HEK293 (cell line): Measurements from ENCODE around the gene VAMP8.
A peak's percentile ranks its signal among the peaks of the same experiment; 100 is the strongest.

Experiments
- GLI4 ChIP-seq: fragments of 450-650 bp; formaldehyde crosslinking; IDR thresholded peaks from 2 replicates; pipeline ENCODE4 v1.5.1; 2016; ENCODE audit warnings: missing biosample characterization, missing genetic modification characterization
- GLIS1 ChIP-seq: fragments of 450-650 bp; formaldehyde crosslinking; IDR thresholded peaks from 2 replicates; pipeline ENCODE4 v1.5.1; 2016; ENCODE audit warnings: missing biosample characterization, missing genetic modification characterization
- GLIS2 ChIP-seq: fragments of 450-650 bp; formaldehyde crosslinking; IDR thresholded peaks from 2 replicates; pipeline ENCODE4 v1.5.1; 2016; ENCODE audit warnings: missing biosample characterization, missing genetic modification characterization
- HOXA7 ChIP-seq: sonication (generic); formaldehyde crosslinking; IDR thresholded peaks from 2 replicates; pipeline ENCODE4 v1.8.1; 2022; ENCODE audit warnings: missing genetic modification reagents, borderline replicate concordance
- IKZF3 ChIP-seq: fragments of 450-650 bp; IDR thresholded peaks from 2 replicates; pipeline ENCODE4 v1.5.0; 2018; ENCODE audit warnings: missing biosample characterization, mild to moderate bottlenecking, missing genetic modification characterization, moderate library complexity
- KLF16 ChIP-seq: fragments of 450-650 bp; formaldehyde crosslinking; IDR thresholded peaks from 2 replicates; pipeline ENCODE4 v1.5.1; 2017; ENCODE audit warnings: missing biosample characterization, missing genetic modification characterization
- SP7 ChIP-seq: fragments of 450-650 bp; formaldehyde crosslinking; IDR thresholded peaks from 2 replicates; pipeline ENCODE4 v1.5.1; 2016; ENCODE audit warnings: missing biosample characterization, missing genetic modification characterization
- ZNF132 ChIP-seq: fragments of 450-650 bp; formaldehyde crosslinking; IDR thresholded peaks from 2 replicates; pipeline ENCODE4 v1.5.1; 2017; ENCODE audit warnings: missing biosample characterization, missing genetic modification characterization, borderline replicate concordance
- ZNF157 ChIP-seq: fragments of 450-650 bp; formaldehyde crosslinking; IDR thresholded peaks from 2 replicates; pipeline ENCODE4 v1.5.1; 2016; ENCODE audit warnings: missing biosample characterization, missing genetic modification characterization
- ZNF184 ChIP-seq: fragments of 450-650 bp; IDR thresholded peaks from 2 replicates; pipeline ENCODE4 v1.5.1; 2018; ENCODE audit warnings: missing biosample characterization, mild to moderate bottlenecking, missing genetic modification characterization
- ZNF223 ChIP-seq: fragments of 450-650 bp; formaldehyde crosslinking; IDR thresholded peaks from 2 replicates; pipeline ENCODE4 v1.5.1; 2016; ENCODE audit warnings: missing biosample characterization, missing genetic modification characterization
- ZNF366 ChIP-seq: fragments of 450-650 bp; formaldehyde crosslinking; conservative IDR thresholded peaks from 2 replicates; pipeline ENCODE4 v1.5.1; 2016; ENCODE audit warnings: missing biosample characterization, missing genetic modification characterization
- ZNF501 ChIP-seq: fragments of 450-650 bp; formaldehyde crosslinking; IDR thresholded peaks from 2 replicates; pipeline ENCODE4 v1.5.1; 2016; ENCODE audit warnings: missing biosample characterization, missing genetic modification characterization
- ZNF530 ChIP-seq: fragments of 450-650 bp; formaldehyde crosslinking; IDR thresholded peaks from 2 replicates; pipeline ENCODE4 v1.5.1; 2016; ENCODE audit warnings: low read depth, missing biosample characterization, missing genetic modification characterization
- ZNF548 ChIP-seq: fragments of 450-650 bp; formaldehyde crosslinking; IDR thresholded peaks from 2 replicates; pipeline ENCODE4 v1.5.1; 2016; ENCODE audit warnings: missing biosample characterization, missing genetic modification characterization
- ZNF571 ChIP-seq: fragments of 450-650 bp; formaldehyde crosslinking; IDR thresholded peaks from 2 replicates; pipeline ENCODE4 v1.5.0; 2017; ENCODE audit warnings: missing biosample characterization, missing genetic modification characterization
- ZNF707 ChIP-seq: fragments of 450-650 bp; formaldehyde crosslinking; IDR thresholded peaks from 2 replicates; pipeline ENCODE4 v1.5.1; 2016; ENCODE audit warnings: missing biosample characterization, missing genetic modification characterization
- TF ChIP-seq, protein P1 (sequence below): fragments of 450-650 bp; formaldehyde crosslinking; IDR thresholded peaks from 2 replicates; pipeline ENCODE4 v1.5.1; 2016; ENCODE audit warnings: missing biosample characterization, missing genetic modification characterization
- TF ChIP-seq, protein P2 (sequence below): fragments of 450-650 bp; formaldehyde crosslinking; IDR thresholded peaks from 2 replicates; pipeline ENCODE4 v1.5.1; 2016; ENCODE audit warnings: missing biosample characterization, missing genetic modification characterization
- TF ChIP-seq, protein P3 (sequence below): fragments of 450-650 bp; formaldehyde crosslinking; IDR thresholded peaks from 2 replicates; pipeline ENCODE4 v1.5.1; 2016; ENCODE audit warnings: missing biosample characterization, missing genetic modification characterization
- TF ChIP-seq, protein P4 (sequence below): fragments of 450-650 bp; formaldehyde crosslinking; IDR thresholded peaks from 2 replicates; pipeline ENCODE4 v1.5.1; 2017; ENCODE audit warnings: missing biosample characterization, missing genetic modification characterization
- TF ChIP-seq, protein P5 (sequence below): sonication (generic); formaldehyde crosslinking; IDR thresholded peaks from 2 replicates; pipeline ENCODE4 v1.8.1; 2022; ENCODE audit warnings: mild to moderate bottlenecking, moderate library complexity, missing genetic modification reagents
- TF ChIP-seq, protein P6 (sequence below): fragments of 450-650 bp; formaldehyde crosslinking; IDR thresholded peaks from 2 replicates; pipeline ENCODE4 v1.5.1; 2016; ENCODE audit warnings: missing biosample characterization, missing genetic modification characterization, low read depth
- TF ChIP-seq, protein P7 (sequence below): IDR thresholded peaks from 2 replicates; pipeline ENCODE4 v1.6.1; 2011; ENCODE audit warnings: mild to moderate bottlenecking, low read depth, low read length, borderline replicate concordance
- TF ChIP-seq, protein P8 (sequence below): fragments of 450-650 bp; formaldehyde crosslinking; IDR thresholded peaks from 2 replicates; pipeline ENCODE4 v1.5.1; 2017; ENCODE audit warnings: missing biosample characterization, missing genetic modification characterization

The VAMP8 gene

DNA sequence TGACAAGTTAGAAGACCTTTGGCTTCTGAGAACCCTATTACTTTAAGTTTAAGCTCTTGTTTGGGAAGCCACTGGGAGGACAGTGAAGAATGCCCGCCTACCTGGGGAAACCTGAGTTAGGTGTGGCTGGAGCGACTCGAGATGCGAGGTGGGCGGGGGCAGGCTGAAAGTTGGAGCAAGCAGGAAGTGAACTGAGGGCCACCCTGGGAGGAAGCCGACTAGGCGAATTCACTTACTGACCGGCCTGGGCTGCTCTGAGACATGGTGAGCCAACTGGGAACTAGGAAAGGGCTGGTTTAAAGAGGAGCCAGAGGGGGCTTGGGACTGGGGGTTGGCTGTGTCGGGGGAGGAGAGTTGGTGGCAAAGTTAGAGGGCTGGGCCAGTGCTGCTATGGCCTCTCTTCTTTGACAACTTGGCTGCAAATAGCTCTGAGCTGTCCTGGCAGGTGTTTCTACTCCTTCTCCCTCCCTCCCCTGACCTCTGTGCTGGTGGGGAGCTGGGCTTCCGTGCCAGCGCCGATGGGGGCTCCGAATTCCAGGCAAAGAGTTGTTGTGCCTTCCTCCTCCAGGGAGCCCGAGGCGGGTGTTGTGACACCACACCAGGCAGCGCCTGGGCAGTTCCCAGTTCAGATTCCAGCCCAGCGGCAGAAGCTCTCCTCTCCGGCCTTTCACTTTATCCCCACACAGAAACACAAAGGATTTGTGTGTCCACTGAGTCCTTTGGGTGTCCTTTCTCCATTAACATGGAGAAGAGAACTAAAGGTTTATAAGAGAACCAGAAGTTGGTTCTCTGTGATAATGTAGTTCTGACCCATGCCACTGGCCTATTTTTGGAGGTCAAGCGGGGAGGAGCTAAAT, at the start of gene VAMP8 (continued):
- TF ChIP-seq, protein P1, sequence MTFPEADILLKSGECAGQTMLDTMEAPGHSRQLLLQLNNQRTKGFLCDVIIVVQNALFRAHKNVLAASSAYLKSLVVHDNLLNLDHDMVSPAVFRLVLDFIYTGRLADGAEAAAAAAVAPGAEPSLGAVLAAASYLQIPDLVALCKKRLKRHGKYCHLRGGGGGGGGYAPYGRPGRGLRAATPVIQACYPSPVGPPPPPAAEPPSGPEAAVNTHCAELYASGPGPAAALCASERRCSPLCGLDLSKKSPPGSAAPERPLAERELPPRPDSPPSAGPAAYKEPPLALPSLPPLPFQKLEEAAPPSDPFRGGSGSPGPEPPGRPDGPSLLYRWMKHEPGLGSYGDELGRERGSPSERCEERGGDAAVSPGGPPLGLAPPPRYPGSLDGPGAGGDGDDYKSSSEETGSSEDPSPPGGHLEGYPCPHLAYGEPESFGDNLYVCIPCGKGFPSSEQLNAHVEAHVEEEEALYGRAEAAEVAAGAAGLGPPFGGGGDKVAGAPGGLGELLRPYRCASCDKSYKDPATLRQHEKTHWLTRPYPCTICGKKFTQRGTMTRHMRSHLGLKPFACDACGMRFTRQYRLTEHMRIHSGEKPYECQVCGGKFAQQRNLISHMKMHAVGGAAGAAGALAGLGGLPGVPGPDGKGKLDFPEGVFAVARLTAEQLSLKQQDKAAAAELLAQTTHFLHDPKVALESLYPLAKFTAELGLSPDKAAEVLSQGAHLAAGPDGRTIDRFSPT: no peak
- TF ChIP-seq ZNF530 (no peak), KLF16 (no peak), ZNF223 (tag by site-specific recombination) (no peak), GLIS1 (peak; percentile 15; the same call in 1 of the 2 replicates), SP7 (0 out of 2 replicates have a peak, but pooled peaks have one; percentile 15), GLI4 (tag by site-specific recombination) (no peak), ZNF132 (tag by site-specific recombination) (no peak), HOXA7 (CRISPR knock-in tag) (no peak), ZNF366 (no peak), IKZF3 (tag by site-specific recombination) (no peak), GLIS2 (peak; percentile 43; the same call in 1 of the 2 replicates), ZNF157 (tag by site-specific recombination) (no peak), ZNF571 (no peak), ZNF548 (no peak), ZNF707 (tag by site-specific recombination) (no peak), ZNF184 (tag by site-specific recombination) (no peak), ZNF501 (tag by site-specific recombination) (no peak; the same call in 1 of the 2 replicates)
- TF ChIP-seq, protein P2, sequence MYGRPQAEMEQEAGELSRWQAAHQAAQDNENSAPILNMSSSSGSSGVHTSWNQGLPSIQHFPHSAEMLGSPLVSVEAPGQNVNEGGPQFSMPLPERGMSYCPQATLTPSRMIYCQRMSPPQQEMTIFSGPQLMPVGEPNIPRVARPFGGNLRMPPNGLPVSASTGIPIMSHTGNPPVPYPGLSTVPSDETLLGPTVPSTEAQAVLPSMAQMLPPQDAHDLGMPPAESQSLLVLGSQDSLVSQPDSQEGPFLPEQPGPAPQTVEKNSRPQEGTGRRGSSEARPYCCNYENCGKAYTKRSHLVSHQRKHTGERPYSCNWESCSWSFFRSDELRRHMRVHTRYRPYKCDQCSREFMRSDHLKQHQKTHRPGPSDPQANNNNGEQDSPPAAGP (tag by site-specific recombination): no peak
- TF ChIP-seq, protein P3, sequence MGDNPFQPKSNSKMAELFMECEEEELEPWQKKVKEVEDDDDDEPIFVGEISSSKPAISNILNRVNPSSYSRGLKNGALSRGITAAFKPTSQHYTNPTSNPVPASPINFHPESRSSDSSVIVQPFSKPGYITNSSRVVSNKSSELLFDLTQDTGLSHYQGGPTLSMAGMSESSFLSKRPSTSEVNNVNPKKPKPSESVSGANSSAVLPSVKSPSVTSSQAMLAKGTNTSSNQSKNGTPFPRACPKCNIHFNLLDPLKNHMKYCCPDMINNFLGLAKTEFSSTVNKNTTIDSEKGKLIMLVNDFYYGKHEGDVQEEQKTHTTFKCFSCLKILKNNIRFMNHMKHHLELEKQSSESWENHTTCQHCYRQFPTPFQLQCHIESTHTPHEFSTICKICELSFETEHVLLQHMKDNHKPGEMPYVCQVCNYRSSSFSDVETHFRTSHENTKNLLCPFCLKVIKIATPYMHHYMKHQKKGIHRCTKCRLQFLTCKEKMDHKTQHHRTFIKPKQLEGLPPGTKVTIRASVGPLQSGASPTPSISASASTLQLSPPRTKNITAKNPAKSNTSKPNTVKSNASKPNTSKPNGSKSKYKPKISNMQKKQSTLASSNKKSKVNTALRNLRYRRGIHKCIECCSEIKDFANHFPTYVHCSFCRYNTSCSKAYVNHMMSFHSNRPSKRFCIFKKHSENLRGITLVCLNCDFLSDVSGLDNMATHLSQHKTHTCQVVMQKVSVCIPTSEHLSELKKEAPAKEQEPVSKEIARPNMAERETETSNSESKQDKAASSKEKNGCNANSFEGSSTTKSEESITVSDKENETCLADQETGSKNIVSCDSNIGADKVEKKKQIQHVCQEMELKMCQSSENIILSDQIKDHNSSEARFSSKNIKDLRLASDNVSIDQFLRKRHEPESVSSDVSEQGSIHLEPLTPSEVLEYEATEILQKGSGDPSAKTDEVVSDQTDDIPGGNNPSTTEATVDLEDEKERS (tag by site-specific recombination): no peak
- TF ChIP-seq, protein P4, sequence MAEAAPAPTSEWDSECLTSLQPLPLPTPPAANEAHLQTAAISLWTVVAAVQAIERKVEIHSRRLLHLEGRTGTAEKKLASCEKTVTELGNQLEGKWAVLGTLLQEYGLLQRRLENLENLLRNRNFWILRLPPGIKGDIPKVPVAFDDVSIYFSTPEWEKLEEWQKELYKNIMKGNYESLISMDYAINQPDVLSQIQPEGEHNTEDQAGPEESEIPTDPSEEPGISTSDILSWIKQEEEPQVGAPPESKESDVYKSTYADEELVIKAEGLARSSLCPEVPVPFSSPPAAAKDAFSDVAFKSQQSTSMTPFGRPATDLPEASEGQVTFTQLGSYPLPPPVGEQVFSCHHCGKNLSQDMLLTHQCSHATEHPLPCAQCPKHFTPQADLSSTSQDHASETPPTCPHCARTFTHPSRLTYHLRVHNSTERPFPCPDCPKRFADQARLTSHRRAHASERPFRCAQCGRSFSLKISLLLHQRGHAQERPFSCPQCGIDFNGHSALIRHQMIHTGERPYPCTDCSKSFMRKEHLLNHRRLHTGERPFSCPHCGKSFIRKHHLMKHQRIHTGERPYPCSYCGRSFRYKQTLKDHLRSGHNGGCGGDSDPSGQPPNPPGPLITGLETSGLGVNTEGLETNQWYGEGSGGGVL (tag by site-specific recombination): no peak
- TF ChIP-seq, protein P5, sequence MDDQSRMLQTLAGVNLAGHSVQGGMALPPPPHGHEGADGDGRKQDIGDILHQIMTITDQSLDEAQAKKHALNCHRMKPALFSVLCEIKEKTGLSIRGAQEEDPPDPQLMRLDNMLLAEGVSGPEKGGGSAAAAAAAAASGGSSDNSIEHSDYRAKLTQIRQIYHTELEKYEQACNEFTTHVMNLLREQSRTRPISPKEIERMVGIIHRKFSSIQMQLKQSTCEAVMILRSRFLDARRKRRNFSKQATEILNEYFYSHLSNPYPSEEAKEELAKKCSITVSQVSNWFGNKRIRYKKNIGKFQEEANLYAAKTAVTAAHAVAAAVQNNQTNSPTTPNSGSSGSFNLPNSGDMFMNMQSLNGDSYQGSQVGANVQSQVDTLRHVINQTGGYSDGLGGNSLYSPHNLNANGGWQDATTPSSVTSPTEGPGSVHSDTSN: no peak
- TF ChIP-seq, protein P6, sequence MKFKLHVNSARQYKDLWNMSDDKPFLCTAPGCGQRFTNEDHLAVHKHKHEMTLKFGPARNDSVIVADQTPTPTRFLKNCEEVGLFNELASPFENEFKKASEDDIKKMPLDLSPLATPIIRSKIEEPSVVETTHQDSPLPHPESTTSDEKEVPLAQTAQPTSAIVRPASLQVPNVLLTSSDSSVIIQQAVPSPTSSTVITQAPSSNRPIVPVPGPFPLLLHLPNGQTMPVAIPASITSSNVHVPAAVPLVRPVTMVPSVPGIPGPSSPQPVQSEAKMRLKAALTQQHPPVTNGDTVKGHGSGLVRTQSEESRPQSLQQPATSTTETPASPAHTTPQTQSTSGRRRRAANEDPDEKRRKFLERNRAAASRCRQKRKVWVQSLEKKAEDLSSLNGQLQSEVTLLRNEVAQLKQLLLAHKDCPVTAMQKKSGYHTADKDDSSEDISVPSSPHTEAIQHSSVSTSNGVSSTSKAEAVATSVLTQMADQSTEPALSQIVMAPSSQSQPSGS (tag by site-specific recombination): no peak
- TF ChIP-seq, protein P7, sequence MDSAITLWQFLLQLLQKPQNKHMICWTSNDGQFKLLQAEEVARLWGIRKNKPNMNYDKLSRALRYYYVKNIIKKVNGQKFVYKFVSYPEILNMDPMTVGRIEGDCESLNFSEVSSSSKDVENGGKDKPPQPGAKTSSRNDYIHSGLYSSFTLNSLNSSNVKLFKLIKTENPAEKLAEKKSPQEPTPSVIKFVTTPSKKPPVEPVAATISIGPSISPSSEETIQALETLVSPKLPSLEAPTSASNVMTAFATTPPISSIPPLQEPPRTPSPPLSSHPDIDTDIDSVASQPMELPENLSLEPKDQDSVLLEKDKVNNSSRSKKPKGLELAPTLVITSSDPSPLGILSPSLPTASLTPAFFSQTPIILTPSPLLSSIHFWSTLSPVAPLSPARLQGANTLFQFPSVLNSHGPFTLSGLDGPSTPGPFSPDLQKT: no peak
- TF ChIP-seq, protein P8, sequence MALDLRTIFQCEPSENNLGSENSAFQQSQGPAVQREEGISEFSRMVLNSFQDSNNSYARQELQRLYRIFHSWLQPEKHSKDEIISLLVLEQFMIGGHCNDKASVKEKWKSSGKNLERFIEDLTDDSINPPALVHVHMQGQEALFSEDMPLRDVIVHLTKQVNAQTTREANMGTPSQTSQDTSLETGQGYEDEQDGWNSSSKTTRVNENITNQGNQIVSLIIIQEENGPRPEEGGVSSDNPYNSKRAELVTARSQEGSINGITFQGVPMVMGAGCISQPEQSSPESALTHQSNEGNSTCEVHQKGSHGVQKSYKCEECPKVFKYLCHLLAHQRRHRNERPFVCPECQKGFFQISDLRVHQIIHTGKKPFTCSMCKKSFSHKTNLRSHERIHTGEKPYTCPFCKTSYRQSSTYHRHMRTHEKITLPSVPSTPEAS (tag by site-specific recombination): no peak
